GM21576 (cell line): Measurements from ENCODE around the gene UVSSA.
"Not testable (repeated sequence)": the region's sequence is repeated elsewhere in the genome, so short reads cannot be mapped to it uniquely, and the experiment has no call there.

Experiments used
- ATAC-seq: cut with Tn5 transposase; IDR thresholded peaks from one replicate; pipeline ENCODE4 v1.9.1; 2021; ENCODE audit warnings: mild to moderate bottlenecking, moderate library complexity; ENCODE audit not compliant: unreplicated experiment

UVSSA gene

GRCh38 chr4:1416948-1417260, 69.9 kb downstream of the UVSSA start:
- no peak for ATAC-seq

- no peak for ATAC-seq
Measured at GRCh38 chr4:1417522-1418390, 70.7 kb downstream of the UVSSA start.

- ATAC-seq: no peak
Measured at GRCh38 chr4:1418494-1419285, 71.7 kb downstream of the UVSSA start.

GRCh38 chr4:1419708-1420107, 72.7 kb downstream of the UVSSA start:
- ATAC-seq: no peak

- no peak for ATAC-seq
Measured at GRCh38 chr4:1421657-1422056, 74.6 kb downstream of the UVSSA start.

- no peak for ATAC-seq
Measured at GRCh38 chr4:1427010-1427409, 80.0 kb downstream of the UVSSA start.

GRCh38 chr4:1443688-1444172, 96.7 kb downstream of the UVSSA start:
- not testable (repeated sequence) for ATAC-seq
